Measurements from ENCODE around the gene SEPTIN12. TPM values are rescaled to one million over a fixed set of nuclear protein-coding genes. Genes with fewer than 3 reads are reported as not detected.

Gene SEPTIN12
- total RNA-seq, 6 donors from 2014 or later = not detected

DNA sequence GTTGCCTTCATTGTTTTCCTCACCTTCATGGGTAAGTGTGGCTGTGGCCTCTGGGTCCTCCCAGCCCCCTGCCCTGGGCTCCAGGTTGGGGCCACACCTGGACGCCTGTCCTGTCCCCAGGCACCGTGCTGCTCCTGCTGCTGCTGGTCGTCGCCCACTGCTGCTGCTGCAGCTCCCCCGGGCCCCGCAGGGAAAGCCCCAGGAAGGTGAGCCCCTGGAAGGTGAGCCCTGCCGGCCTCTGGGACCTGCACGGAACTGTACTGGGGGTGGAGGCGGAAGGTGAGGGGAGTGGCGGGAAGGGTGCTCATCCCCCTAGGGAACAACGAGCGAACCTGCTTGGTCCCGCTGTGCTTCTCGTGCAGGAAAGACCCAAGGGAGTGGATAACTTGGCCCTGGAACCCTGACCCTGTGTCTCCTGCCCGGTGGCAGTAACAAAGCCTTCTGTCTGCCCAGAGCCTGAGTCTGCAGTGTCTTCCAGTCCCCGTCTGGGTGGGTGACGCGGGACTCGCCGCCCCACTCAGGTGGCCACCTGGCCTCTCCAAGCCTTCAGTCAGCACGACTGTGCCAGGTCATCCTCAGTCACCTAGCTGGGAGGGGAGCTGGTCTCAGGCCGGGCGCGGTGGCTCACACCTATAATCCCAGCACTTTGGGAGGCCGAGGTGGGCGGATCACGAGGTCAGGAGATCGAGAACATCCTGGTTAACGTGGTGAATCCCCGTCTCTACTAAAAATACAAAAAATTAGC, 7.9 kb upstream of the SEPTIN12 start:
- 85 to 92% methylated on average over 12 to 30 of the region's 30 CpGs for WGBS, 2 donors
- Histone ChIP-seq H3K27me3 (no peaks in the 10 kb centered on the region), H3K4me1 (peaks cover 2 to 12% (median 9%) of the 10 kb centered on the region in 4 donors), H3K9me3 (no peaks in the 10 kb centered on the region), H3K27ac (peak overlapping the region in 1 of 4 donors; percentile 68), H3K4me3 (peak overlapping the region in 3 of 4 donors; percentile 25 to 43 (median 40)), H3K36me3 (peaks cover 0 to 21% (median 9%) of the 10 kb centered on the region in 4 donors)
- ATAC-seq (ENCODE audit: low FRiP score in 2 of 2) (no peak), DNase-seq (no peak)
- TF ChIP-seq POLR2AphosphoS5 (IDR thresholded peaks at IDR 0.05) (no peak), CTCF (IDR thresholded peaks at IDR 0.05) (no peak), EP300 (IDR thresholded peaks at IDR 0.05) (no peak), POLR2A (IDR thresholded peaks at IDR 0.05) (no peak)

DNA sequence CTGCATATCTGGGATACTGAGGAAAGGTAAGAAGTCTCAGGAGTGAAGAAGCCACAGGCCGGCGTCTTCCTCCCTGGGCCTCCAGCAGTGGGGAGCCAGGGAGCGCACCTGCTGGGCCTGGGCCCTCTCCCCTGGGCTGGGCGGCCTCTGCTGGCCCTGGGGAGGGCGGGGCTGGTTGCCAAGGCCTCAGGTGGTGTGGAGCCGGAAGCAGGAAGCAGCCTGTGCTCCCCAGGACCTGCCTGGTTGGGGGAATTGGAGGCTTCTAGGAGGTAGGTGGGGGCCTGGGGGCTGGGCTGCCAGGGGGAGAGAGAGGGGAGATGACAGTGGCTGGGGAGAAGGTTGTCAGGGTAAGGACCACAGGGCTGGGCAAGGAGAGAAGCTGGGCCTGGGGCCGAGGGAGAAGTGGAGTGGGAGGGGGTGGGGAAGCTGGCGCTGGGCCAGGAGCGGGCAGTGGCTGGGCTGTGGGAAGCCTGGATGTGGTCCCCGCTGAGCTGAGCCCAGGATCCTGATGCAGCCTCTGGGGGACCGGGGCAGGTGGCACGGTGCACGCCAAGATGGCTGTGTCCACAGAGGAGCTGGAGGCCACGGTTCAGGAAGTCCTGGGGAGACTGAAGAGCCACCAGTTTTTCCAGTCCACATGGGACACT, 7.2 kb upstream of the SEPTIN12 start, which contains the start of gene SMIM22:
Gene SMIM22 (plus strand): TSS at position 189 of the 647 bp plus-strand sequence. CDS start 366 bp downstream, at position 555.
- Histone ChIP-seq H3K4me3 (peak within 1 kb of the TSS in 3 of 4 donors; percentile 25 to 43 (median 40)), H3K36me3 (peaks cover 0 to 21% (median 9%) of the 10 kb centered on the region in 4 donors), H3K9me3 (no peaks in the 10 kb centered on the region), H3K27me3 (no peaks in the 10 kb centered on the region), H3K4me1 (peaks cover 0 to 5% (median 4%) of the 10 kb centered on the region in 4 donors), H3K27ac (peak within 1 kb of the TSS in 2 of 4 donors; percentile 27 to 68)
- no peak for TF ChIP-seq CTCF (IDR thresholded peaks at IDR 0.05)
- no peak for TF ChIP-seq EP300 (IDR thresholded peaks at IDR 0.05)
- no peak for TF ChIP-seq POLR2A (IDR thresholded peaks at IDR 0.05)
- TF ChIP-seq POLR2AphosphoS5 (IDR thresholded peaks at IDR 0.05) = no peak
- 70 to 73% methylated on average over 10 of the region's 14 CpGs for WGBS, 2 donors
- ATAC-seq (ENCODE audit: low FRiP score in 2 of 2) (peak; percentile 42 to 64), DNase-seq (peak; percentile 81 to 84)

DNA sequence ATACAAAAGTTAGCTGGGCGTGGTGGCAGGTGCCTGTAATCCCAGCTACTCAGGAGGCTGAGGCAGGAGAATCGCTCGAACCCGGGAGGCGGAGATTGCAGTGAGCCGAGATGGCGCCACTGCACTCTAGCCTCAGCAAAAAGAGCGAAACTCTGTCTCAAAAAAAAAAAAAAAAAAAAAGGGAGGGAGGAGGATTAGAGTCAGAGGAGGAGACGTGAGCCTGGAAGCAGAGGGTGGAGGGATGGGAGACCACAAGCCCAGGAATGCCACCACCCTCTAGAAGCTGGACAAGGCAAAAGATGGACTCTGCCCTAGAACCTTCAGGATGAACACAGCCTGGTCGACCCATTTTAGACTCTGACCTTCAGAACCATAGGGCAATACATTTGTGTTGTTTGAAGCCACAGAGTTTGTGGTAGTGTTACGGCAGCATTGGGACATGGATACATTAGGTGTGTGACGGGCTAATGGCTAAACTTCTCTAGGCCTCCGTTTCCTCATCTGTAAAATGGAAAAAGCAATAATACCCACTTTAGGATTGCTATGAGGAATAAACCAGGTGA, 4.9 kb upstream of the SEPTIN12 start:
- Histone ChIP-seq H3K36me3 (peaks cover 0 to 12% (median 7%) of the 10 kb centered on the region in 4 donors), H3K27ac (no peak overlapping the region), H3K4me3 (no peak overlapping the region), H3K4me1 (no peaks in the 10 kb centered on the region), H3K9me3 (no peaks in the 10 kb centered on the region), H3K27me3 (no peaks in the 10 kb centered on the region)
- 80% methylated on average over 13 of the region's 13 CpGs for WGBS, 2 donors
- ATAC-seq (ENCODE audit: low FRiP score in 2 of 2) (no peak), DNase-seq (no peak)
- TF ChIP-seq POLR2AphosphoS5 (IDR thresholded peaks at IDR 0.05) = no peak
- no peak for TF ChIP-seq CTCF (IDR thresholded peaks at IDR 0.05)
- no peak for TF ChIP-seq EP300 (IDR thresholded peaks at IDR 0.05)
- no peak for TF ChIP-seq POLR2A (IDR thresholded peaks at IDR 0.05)

- H3K36me3 ChIP-seq = no peaks in the 10 kb centered on the region
- H3K9me3 ChIP-seq = no peaks in the 10 kb centered on the region
- no peaks in the 10 kb centered on the region for H3K27me3 ChIP-seq
- WGBS, 2 donors = 71 to 73% methylated on average over 10 of the region's 10 CpGs
- H3K27ac ChIP-seq = no peak overlapping the region
- ATAC-seq (ENCODE audit: low FRiP score in 2 of 2) = no peak
- no peak for DNase-seq
- H3K4me1 ChIP-seq = no peaks in the 10 kb centered on the region
- H3K4me3 ChIP-seq = no peak overlapping the region
- TF ChIP-seq EP300 (IDR thresholded peaks at IDR 0.05) (no peak), CTCF (IDR thresholded peaks at IDR 0.05) (no peak), POLR2AphosphoS5 (IDR thresholded peaks at IDR 0.05) (no peak), POLR2A (IDR thresholded peaks at IDR 0.05) (no peak)
Measured at GRCh38 chr16:4790871-4791270, 2.7 kb upstream of the SEPTIN12 start.

Data from upper lobe of left lung (tissue), 6 donors.